Pulmonary artery endothelial cell (primary cell): ENCODE data around the gene HEY2. TPM values are rescaled to one million over a fixed set of nuclear protein-coding genes. Genes with fewer than 3 reads are reported as not detected.
"Not testable (repeated sequence)": the region's sequence is repeated elsewhere in the genome, so short reads cannot be mapped to it uniquely, and the experiment has no call there.

Experiments used
- DNase-seq: peaks from one replicate; pipeline ENCODE4 v3.0.0-alpha.2; 2011; ENCODE audit warnings: low read depth, low spot score
- total RNA-seq: library from RNA; depleted of rRNA; stranded (reverse); fragments of >200 nt; gene quantifications from 2 replicates; pipeline ENCODE4 v1.2.3, GENCODE V29; 2014

The HEY2 gene
- total RNA-seq, 1 donor from 2014 or later = 2.8 TPM

- DNase-seq = no peak
Observed at GRCh38 chr6:125795301-125795700, 45.9 kb downstream of the HEY2 start.

GRCh38 chr6:125797120-125797885 is 47.9 kb downstream of the HEY2 start:
- DNase-seq = no peak

- no peak for DNase-seq
Observed at GRCh38 chr6:125797886-125798444, 48.5 kb downstream of the HEY2 start.

- DNase-seq = no peak
Observed at GRCh38 chr6:125798734-125799508, 49.5 kb downstream of the HEY2 start.

- no peak for DNase-seq
Observed at GRCh38 chr6:125802383-125802782, 53.0 kb downstream of the HEY2 start.

- no peak for DNase-seq
Observed at GRCh38 chr6:125802943-125803377, 53.5 kb downstream of the HEY2 start.

- DNase-seq = no peak
Observed at GRCh38 chr6:125804264-125804663, 54.8 kb downstream of the HEY2 start.

- DNase-seq = not testable (repeated sequence)
Observed at GRCh38 chr6:125804866-125805425, 55.5 kb downstream of the HEY2 start.

- no peak for DNase-seq
Observed at GRCh38 chr6:125806813-125807212, 57.4 kb downstream of the HEY2 start.

GRCh38 chr6:125807293-125807692 is 57.9 kb downstream of the HEY2 start:
- no peak for DNase-seq

- DNase-seq = no peak
Observed at GRCh38 chr6:125808060-125808459, 58.6 kb downstream of the HEY2 start.

- DNase-seq = no peak
Observed at GRCh38 chr6:125808591-125808990, 59.2 kb downstream of the HEY2 start.

- no peak for DNase-seq
Observed at GRCh38 chr6:125809570-125810170, 60.2 kb downstream of the HEY2 start.

- DNase-seq = no peak
Observed at GRCh38 chr6:125810445-125810844, 61.0 kb downstream of the HEY2 start.

Other genes with a start within 250 kb of the HEY2 start
- 38.1 and 83.1 TPM in 2 replicates for gene NCOA7, start 41.3 kb downstream of the HEY2 start, total RNA-seq
- 13.7 and 16.5 TPM in 2 replicates for gene HINT3, start 207.1 kb downstream of the HEY2 start, total RNA-seq
- 12.6 and 16.4 TPM in 2 replicates for gene TRMT11, start 236.9 kb downstream of the HEY2 start, total RNA-seq